HG03139 (cell line): Measurements from ENCODE around the gene USP11.
A peak's percentile ranks its signal among the peaks of the same experiment; 100 is the strongest.

Experiments used
- ATAC-seq: cut with Tn5 transposase; IDR thresholded peaks from one replicate; pipeline ENCODE4 v1.9.1; 2021; ENCODE audit not compliant: unreplicated experiment

The USP11 gene

GRCh38 chrX:47224266-47224895 is 8.4 kb upstream of the USP11 start:
- ATAC-seq, result no peak

GRCh38 chrX:47224896-47225290 is 7.9 kb upstream of the USP11 start:
- ATAC-seq, result no peak

- no peak for ATAC-seq
Measured at GRCh38 chrX:47226071-47226470, 6.7 kb upstream of the USP11 start.

GRCh38 chrX:47226531-47227333 is 6.1 kb upstream of the USP11 start:
- ATAC-seq, result no peak

GRCh38 chrX:47227334-47227583 is 5.5 kb upstream of the USP11 start:
- ATAC-seq, result no peak

GRCh38 chrX:47228550-47229270 is 4.1 kb upstream of the USP11 start:
- ATAC-seq, result no peak

GRCh38 chrX:47229427-47229826 is 3.4 kb upstream of the USP11 start:
- ATAC-seq, result no peak

- ATAC-seq, result no peak
Measured at GRCh38 chrX:47230136-47230868, 2.5 kb upstream of the USP11 start.

- no peak for ATAC-seq
Measured at GRCh38 chrX:47231167-47231566, 1.6 kb upstream of the USP11 start.

GRCh38 chrX:47232197-47232802 is 509 bp upstream of the USP11 start:
- no peak for ATAC-seq

- peak; percentile 88 for ATAC-seq
Measured at GRCh38 chrX:47233333-47234113, 714 bp downstream of the USP11 start.

GRCh38 chrX:47234583-47234982 is 1.8 kb downstream of the USP11 start:
- no peak for ATAC-seq

GRCh38 chrX:47235691-47236103 is 2.9 kb downstream of the USP11 start:
- ATAC-seq, result no peak

GRCh38 chrX:47239199-47239598 is 6.4 kb downstream of the USP11 start:
- no peak for ATAC-seq

GRCh38 chrX:47239898-47240545 is 7.2 kb downstream of the USP11 start:
- ATAC-seq, result no peak

GRCh38 chrX:47240619-47241018 is 7.8 kb downstream of the USP11 start:
- ATAC-seq, result no peak

GRCh38 chrX:47241201-47242011 is 8.6 kb downstream of the USP11 start:
- no peak for ATAC-seq

- ATAC-seq, result no peak
Measured at GRCh38 chrX:47242321-47242720, 9.5 kb downstream of the USP11 start.

GRCh38 chrX:47243351-47243750 is 10.5 kb downstream of the USP11 start:
- ATAC-seq, result no peak
